ENCODE measurements around the gene ZNF10. TPM values are rescaled to one million over a fixed set of nuclear protein-coding genes. Genes with fewer than 3 reads are reported as not detected.

The ZNF10 gene
- polyA plus RNA-seq, 1 experiment, result 2.0 TPM

GRCh38 chr12:133192847-133193246 is 62.4 kb downstream of the ZNF10 start:
- Histone ChIP-seq H3K4me3 (ENCODE audit: low read depth, low read length) (no peak overlapping the region), H3K36me3 (ENCODE audit: control insufficient read depth, insufficient read depth, low read length) (peaks cover 21% of the 10 kb centered on the region), H3K27me3 (ENCODE audit: control insufficient read depth, insufficient read depth, low read length) (no peaks in the 10 kb centered on the region)
- ChIA-PET POLR2A (no interaction called here), CTCF (interaction anchor here (0.6 kb wide), 1 partner anchor 211 kb away, joined by 3 read pairs; no protein-coding TSS in a partner anchor)
- DNase-seq (ENCODE audit: low read depth), result no peak
- no peak for TF ChIP-seq CTCF (IDR thresholded peaks at IDR 0.05; ENCODE audit: insufficient read depth, low read depth, low read length)

GRCh38 chr12:133201888-133202287 is 71.5 kb downstream of the ZNF10 start:
- H3K4me3 ChIP-seq (ENCODE audit: low read depth, low read length), result no peak overlapping the region
- DNase-seq (ENCODE audit: low read depth), result no peak
- H3K36me3 ChIP-seq (ENCODE audit: control insufficient read depth, insufficient read depth, low read length), result peaks cover 7% of the 10 kb centered on the region
- ChIA-PET CTCF (no interaction called here), POLR2A (no interaction called here)
- H3K27me3 ChIP-seq (ENCODE audit: control insufficient read depth, insufficient read depth, low read length), result no peaks in the 10 kb centered on the region
- no peak for TF ChIP-seq CTCF (IDR thresholded peaks at IDR 0.05; ENCODE audit: insufficient read depth, low read depth, low read length)

GRCh38 chr12:133202493-133203343 is 72.3 kb downstream of the ZNF10 start:
- CTCF ChIA-PET, result interaction anchor here (1.1 kb wide), 1 partner anchor 14 kb away, joined by 3 read pairs; no protein-coding TSS in a partner anchor

GRCh38 chr12:133203344-133204263 is 73.2 kb downstream of the ZNF10 start:
- POLR2A ChIA-PET, result no interaction called here
- H3K36me3 ChIP-seq (ENCODE audit: control insufficient read depth, insufficient read depth, low read length), result peaks cover 7% of the 10 kb centered on the region
- TF ChIP-seq CTCF (IDR thresholded peaks at IDR 0.05; ENCODE audit: insufficient read depth, low read depth, low read length), result no peak
- no peak overlapping the region for H3K4me3 ChIP-seq (ENCODE audit: low read depth, low read length)
- H3K27me3 ChIP-seq (ENCODE audit: control insufficient read depth, insufficient read depth, low read length), result no peaks in the 10 kb centered on the region
- CTCF ChIA-PET, result interaction anchor here (1.1 kb wide), 1 partner anchor 15 kb away, joined by 3 read pairs; no protein-coding TSS in a partner anchor
- no peak for DNase-seq (ENCODE audit: low read depth)

More at GRCh38 chr12:133202493-133203343, 72.3 kb downstream of the ZNF10 start:
- H3K27me3 ChIP-seq (ENCODE audit: control insufficient read depth, insufficient read depth, low read length), result no peaks in the 10 kb centered on the region
- no peak for TF ChIP-seq CTCF (IDR thresholded peaks at IDR 0.05; ENCODE audit: insufficient read depth, low read depth, low read length)
- peaks cover 7% of the 10 kb centered on the region for H3K36me3 ChIP-seq (ENCODE audit: control insufficient read depth, insufficient read depth, low read length)
- DNase-seq (ENCODE audit: low read depth), result no peak
- POLR2A ChIA-PET, result no interaction called here
- H3K4me3 ChIP-seq (ENCODE audit: low read depth, low read length), result no peak overlapping the region

- DNase-seq (ENCODE audit: low read depth), result no peak
- CTCF ChIA-PET, result no interaction called here
- Histone ChIP-seq H3K4me3 (ENCODE audit: low read depth, low read length) (no peak overlapping the region), H3K36me3 (ENCODE audit: control insufficient read depth, insufficient read depth, low read length) (peaks cover 7% of the 10 kb centered on the region), H3K27me3 (ENCODE audit: control insufficient read depth, insufficient read depth, low read length) (no peaks in the 10 kb centered on the region)
- POLR2A ChIA-PET, result no interaction called here
- no peak for TF ChIP-seq CTCF (IDR thresholded peaks at IDR 0.05; ENCODE audit: insufficient read depth, low read depth, low read length)
Measured at GRCh38 chr12:133204264-133204603, 73.8 kb downstream of the ZNF10 start.
